Astrocyte (in vitro differentiated cells and primary cell): ENCODE results near the gene SLCO6A1. TPM values are rescaled to one million over a fixed set of nuclear protein-coding genes. Genes with fewer than 3 reads are reported as not detected.

Source experiments
- DNase-seq: peaks from one replicate; pipeline ENCODE4 v3.0.0-alpha.2; 2010; ENCODE audit warnings: low read depth
- FAIRE-seq: peaks from 2 replicates; lab custom pipeline; 2011; peaks lifted over from hg19 to GRCh38; lab: Jason Lieb, UNC
- H2AFZ ChIP-seq: 2 replicates; pipeline ENCODE4 v1.6.0; 2012; ENCODE audit warnings: low read depth, low read length, inconsistent platforms
- H3K27ac ChIP-seq: 2 replicates; pipeline ENCODE4 v1.5.1; 2011; ENCODE audit warnings: low read depth, low read length, inconsistent platforms
- H3K27me3 ChIP-seq: 2 replicates; pipeline ENCODE4 v1.6.0; 2011; ENCODE audit warnings: low read length, inconsistent platforms; ENCODE audit not compliant: insufficient read depth
- H3K36me3 ChIP-seq: 2 replicates; pipeline ENCODE4 v1.5.1; 2011; ENCODE audit warnings: low read length, inconsistent platforms; ENCODE audit not compliant: insufficient read depth
- H3K4me1 ChIP-seq: 2 replicates; pipeline ENCODE4 v1.5.1; 2011; ENCODE audit warnings: low read length, inconsistent platforms; ENCODE audit not compliant: insufficient read depth
- H3K4me2 ChIP-seq: 2 replicates; pipeline ENCODE4 v1.6.0; 2012; ENCODE audit warnings: low read length, inconsistent platforms
- H3K4me3 ChIP-seq: 2 replicates; pipeline ENCODE4 v1.5.1; 2011; ENCODE audit warnings: low read depth, mild to moderate bottlenecking, low read length, inconsistent platforms; ENCODE audit not compliant: insufficient read depth
- H3K79me2 ChIP-seq: 2 replicates; pipeline ENCODE4 v1.6.0; 2012; ENCODE audit warnings: mild to moderate bottlenecking, low read length, inconsistent platforms; ENCODE audit not compliant: insufficient read depth
- H3K9ac ChIP-seq: 2 replicates; pipeline ENCODE4 v1.6.0; 2012; ENCODE audit warnings: mild to moderate bottlenecking, low read length, inconsistent platforms
- H3K9me3 ChIP-seq: 2 replicates; pipeline ENCODE4 v1.5.1; 2012; ENCODE audit warnings: low read depth, mild to moderate bottlenecking, low read length, inconsistent platforms; ENCODE audit not compliant: insufficient read depth
- H4K20me1 ChIP-seq: 2 replicates; pipeline ENCODE4 v1.6.0; 2012; ENCODE audit warnings: low read length, inconsistent platforms; ENCODE audit not compliant: insufficient read depth
- H3K27ac Mint-ChIP-seq: one replicate; pipeline ENCODE4 v1.8.0; 2021; ENCODE audit warnings: mild to moderate bottlenecking, mixed read lengths; ENCODE audit not compliant: unreplicated experiment
- H3K27me3 Mint-ChIP-seq: one replicate; pipeline ENCODE4 v1.8.0; 2021; ENCODE audit warnings: low read depth, mixed read lengths; ENCODE audit not compliant: unreplicated experiment
- H3K36me3 Mint-ChIP-seq: one replicate; pipeline ENCODE4 v1.8.0; 2021; ENCODE audit warnings: low read depth, mixed read lengths; ENCODE audit not compliant: unreplicated experiment
- H3K4me1 Mint-ChIP-seq: one replicate; pipeline ENCODE4 v1.8.0; 2021; ENCODE audit warnings: low read depth, mixed read lengths; ENCODE audit not compliant: unreplicated experiment
- H3K4me3 Mint-ChIP-seq: one replicate; pipeline ENCODE4 v1.8.0; 2021; ENCODE audit warnings: mild to moderate bottlenecking, moderate library complexity, mixed read lengths; ENCODE audit not compliant: unreplicated experiment
- H3K9me3 Mint-ChIP-seq: one replicate; pipeline ENCODE4 v1.8.0; 2021; ENCODE audit warnings: mild to moderate bottlenecking, mixed read lengths; ENCODE audit not compliant: unreplicated experiment
- CTCF ChIP-seq: IDR thresholded peaks from 2 replicates; pipeline ENCODE4 v1.5.1; 2011; ENCODE audit warnings: low read depth, mild to moderate bottlenecking, inconsistent platforms, low read length, moderate library complexity; ENCODE audit not compliant: insufficient read depth
- EZH2 ChIP-seq: IDR thresholded peaks from 2 replicates; pipeline ENCODE4 v1.6.1; 2012; ENCODE audit warnings: mild to moderate bottlenecking, low read length, inconsistent platforms; ENCODE audit not compliant: insufficient read depth
- total RNA-seq: library from RNA; stranded (reverse); gene quantifications from 2 replicates; pipeline ENCODE4 v1.2.1, GENCODE V29; 2021

Gene SLCO6A1
- total RNA-seq, 1 donor from 2014 or later: not detected

DNA sequence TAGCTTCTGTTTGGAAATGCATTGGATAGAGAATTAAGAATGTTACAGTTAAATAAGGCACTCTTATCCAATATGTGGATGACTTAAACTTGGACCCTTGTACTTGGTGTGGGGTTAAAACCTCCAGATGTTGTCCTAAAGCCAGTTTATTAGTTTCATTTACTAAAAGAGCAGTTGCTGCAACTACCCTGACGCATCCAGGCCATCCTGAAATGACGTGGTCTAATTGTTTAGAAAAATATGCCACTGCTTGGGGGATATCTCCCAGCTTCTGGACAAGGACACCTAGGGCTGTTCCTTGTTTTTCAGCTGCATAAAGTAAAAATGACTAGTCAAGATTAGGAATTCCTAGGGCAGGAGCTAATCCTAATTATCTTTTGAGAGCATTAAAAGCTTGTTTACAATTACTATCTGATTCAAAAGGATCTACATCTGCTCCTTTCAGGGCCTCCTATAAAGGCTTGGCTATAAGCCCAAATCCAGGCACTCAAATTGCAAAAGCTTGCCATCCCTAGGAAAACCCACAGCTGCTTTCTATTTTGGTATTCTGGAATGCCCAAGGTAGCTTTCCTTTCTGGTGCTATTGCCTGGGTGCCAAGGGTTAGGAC lies 157.0 kb downstream of the SLCO6A1 start:
- peaks cover 8% of the 10 kb centered on the region for H3K4me1 Mint-ChIP-seq
- H3K27ac Mint-ChIP-seq: no peak overlapping the region
- H3K27me3 ChIP-seq: no peaks in the 10 kb centered on the region
- no peak for TF ChIP-seq CTCF
- TF ChIP-seq EZH2: no peak
- peaks cover 11% of the 10 kb centered on the region for H3K27me3 Mint-ChIP-seq
- peaks cover 4% of the 10 kb centered on the region for H3K9me3 ChIP-seq
- no peaks in the 10 kb centered on the region for H3K79me2 ChIP-seq
- H3K4me2 ChIP-seq: no peak overlapping the region
- H3K4me3 Mint-ChIP-seq: no peak overlapping the region
- no peak overlapping the region for H3K27ac ChIP-seq
- DNase-seq (no peak), FAIRE-seq (no peak)
- peaks cover 4% of the 10 kb centered on the region for H3K9me3 Mint-ChIP-seq
- no peaks in the 10 kb centered on the region for H3K4me1 ChIP-seq
- no peaks in the 10 kb centered on the region for H4K20me1 ChIP-seq
- no peak overlapping the region for H3K4me3 ChIP-seq
- H2AFZ ChIP-seq: no peak overlapping the region
- H3K36me3 ChIP-seq: no peaks in the 10 kb centered on the region
- H3K9ac ChIP-seq: no peak overlapping the region
- H3K36me3 Mint-ChIP-seq: no peaks in the 10 kb centered on the region

- Mint-ChIP-seq H3K9me3 (no peaks in the 10 kb centered on the region), H3K27ac (no peak overlapping the region), H3K4me3 (no peak overlapping the region), H3K36me3 (no peaks in the 10 kb centered on the region), H3K4me1 (no peaks in the 10 kb centered on the region), H3K27me3 (no peaks in the 10 kb centered on the region)
- Histone ChIP-seq H3K27me3 (no peaks in the 10 kb centered on the region), H3K9ac (no peak overlapping the region), H4K20me1 (no peaks in the 10 kb centered on the region), H3K27ac (no peak overlapping the region), H3K4me3 (no peak overlapping the region), H3K9me3 (no peaks in the 10 kb centered on the region), H2AFZ (no peak overlapping the region), H3K36me3 (no peaks in the 10 kb centered on the region), H3K79me2 (no peaks in the 10 kb centered on the region), H3K4me2 (no peak overlapping the region), H3K4me1 (no peaks in the 10 kb centered on the region)
- TF ChIP-seq EZH2 (no peak), CTCF (no peak)
- DNase-seq: no peak
- no peak for FAIRE-seq
Observed at GRCh38 chr5:102324714-102325113, 174.1 kb downstream of the SLCO6A1 start.

Other genes with a start within 250 kb of the SLCO6A1 start
- gene SLCO4C1, start 202.7 kb downstream of the SLCO6A1 start, total RNA-seq: 0.22 and 0.23 TPM in 2 replicates